Right lobe of liver (tissue), 4 donors: Measurements from ENCODE around the gene AZU1.

Source experiments
- CTCF ChIP-seq, 4 donors: fragments of 200-600 bp in 3 of 4; fragments of 450-650 bp in 1 of 4; IDR thresholded peaks; one replicate each; pipeline versions ENCODE4 v1.5.1 to v1.8.0; 2016 to 2022; ENCODE audit warnings: antibody characterized with exemption in 4 of 4, mild to moderate bottlenecking in 2 of 4
- POLR2A ChIP-seq: fragments of 450-650 bp; IDR thresholded peaks from one replicate; pipeline ENCODE4 v1.6.1; 2017; ENCODE audit warnings: antibody characterized with exemption, mild to moderate bottlenecking
- donor health status: DM: no; HTN: no; CAD: no.
- donor health status: DM: no; HTN: no; CAD: no.
- donor health status: DM: no; HTN: yes; CAD: no.

GRCh38 chr19:804419-805165, 23.0 kb upstream of the AZU1 start:
- TF ChIP-seq POLR2A (no peak), CTCF (IDR thresholded peaks at IDR 0.05) (no peak)
